ENCODE data around the gene DNAH5.

DNA sequence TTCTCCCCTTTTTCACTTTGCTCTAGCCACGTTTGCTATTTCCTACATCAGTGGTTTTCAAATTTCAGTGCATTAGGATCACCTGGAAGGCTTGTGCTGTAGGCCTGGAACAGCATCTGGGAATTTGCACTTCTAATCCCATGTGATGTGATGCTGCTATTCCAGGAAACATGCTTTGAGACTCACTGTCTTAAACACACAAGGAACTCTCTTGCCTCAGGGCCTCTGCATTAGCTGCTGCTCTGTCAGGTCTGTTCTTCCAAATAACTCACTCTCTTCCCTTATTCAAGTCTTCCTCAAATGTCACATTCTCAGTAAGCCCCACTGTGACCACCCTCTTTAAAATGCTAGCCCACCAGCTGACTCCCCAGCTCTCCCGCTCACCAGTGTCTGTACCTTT lies 204.0 kb downstream of the DNAH5 start:
- no peak for TF ChIP-seq CTCF (IDR thresholded peaks at IDR 0.05)
- TF ChIP-seq POLR2A (IDR thresholded peaks at IDR 0.05) = no peak

All from esophagus squamous epithelium (tissue), 4 donors.